Endodermal cell (in vitro differentiated cells): ENCODE measurements around the gene NFIC. TPM values are rescaled to one million over a fixed set of nuclear protein-coding genes. Genes with fewer than 3 reads are reported as not detected.
"Not testable (repeated sequence)": the region's sequence is repeated elsewhere in the genome, so short reads cannot be mapped to it uniquely, and the experiment has no call there.

Source experiments
- DNase-seq: peaks from one replicate; pipeline ENCODE4 v3.0.0-alpha.2; 2017
- H3K27ac ChIP-seq: 2 replicates; pipeline ENCODE4 v1.5.1; 2013; ENCODE audit warnings: mild to moderate bottlenecking, low read depth, low read length, moderate library complexity
- H3K27me3 ChIP-seq: 2 replicates; pipeline ENCODE4 v1.6.1; 2013; ENCODE audit warnings: mild to moderate bottlenecking, low read length, moderate library complexity; ENCODE audit not compliant: insufficient read depth, control insufficient read depth, poor library complexity, severe bottlenecking
- H3K36me3 ChIP-seq: 2 replicates; pipeline ENCODE4 v1.7.0; 2013; ENCODE audit warnings: mild to moderate bottlenecking, low read length, moderate library complexity; ENCODE audit not compliant: control insufficient read depth, insufficient read depth
- H3K4me1 ChIP-seq: one replicate; pipeline ENCODE4 v1.7.0; 2013; ENCODE audit warnings: low read length; ENCODE audit not compliant: control insufficient read depth, insufficient read depth
- H3K4me3 ChIP-seq: 2 replicates; pipeline ENCODE4 v1.5.1; 2013; ENCODE audit warnings: mild to moderate bottlenecking, low read length, moderate library complexity
- H3K9ac ChIP-seq: 2 replicates; pipeline ENCODE4 v1.6.1; 2013; ENCODE audit warnings: mild to moderate bottlenecking, low read length, moderate library complexity; ENCODE audit not compliant: poor library complexity, severe bottlenecking; ENCODE audit errors: extremely low read depth
- H3K9me3 ChIP-seq: 2 replicates; pipeline ENCODE4 v1.6.1; 2013; ENCODE audit warnings: mild to moderate bottlenecking, low read length, moderate library complexity; ENCODE audit not compliant: control insufficient read depth
- H3K27ac Mint-ChIP-seq: 2 replicates; pipeline ENCODE4 v1.8.0; 2020; ENCODE audit warnings: mixed read lengths
- H3K27me3 Mint-ChIP-seq: 2 replicates; pipeline ENCODE4 v1.8.0; 2021; ENCODE audit warnings: mild to moderate bottlenecking, mixed read lengths; ENCODE audit not compliant: insufficient read depth
- H3K36me3 Mint-ChIP-seq: 2 replicates; pipeline ENCODE4 v1.8.0; 2020; ENCODE audit warnings: low read depth, mixed read lengths
- H3K4me1 Mint-ChIP-seq: 2 replicates; pipeline ENCODE4 v1.8.0; 2020; ENCODE audit warnings: mixed read lengths
- H3K4me3 Mint-ChIP-seq: 2 replicates; pipeline ENCODE4 v1.8.0; 2020; ENCODE audit warnings: mild to moderate bottlenecking, moderate library complexity, mixed read lengths
- H3K9me3 Mint-ChIP-seq: 2 replicates; pipeline ENCODE4 v1.8.0; 2020; ENCODE audit warnings: mild to moderate bottlenecking, mixed read lengths
- WGBS, 2 experiments: methylation state at CpG; one replicate each; pipeline versions ENCODE4 v1.1.5 to v1.1.7; 2013; ENCODE audit warnings: missing lambda C conversion rate in 2 of 2, mixed read lengths in 1 of 2; ENCODE audit not compliant: insufficient coverage in 1 of 2, insufficient read length in 1 of 2; 5-methylcytosine and 5-hydroxymethylcytosine counted together
- total RNA-seq, 2 donors: library from RNA; stranded (reverse); fragmentation: NEBNext Ultra II Directional in 1 of 2; extraction: Animal tissue kit (Norgen Biotek cat#: 25700) in 1 of 2; gene quantifications; 2 replicates in 1 of 2; 3 replicates in 1 of 2; pipeline ENCODE4 v1.2.1, GENCODE V29; 2021
- TF ChIP-seq, protein P1 (sequence below): fragments of 200-600 bp; sonication (generic); conservative IDR thresholded peaks from 2 replicates; pipeline ENCODE4 v1.5.0; 2021; ENCODE audit warnings: antibody characterized with exemption, mild to moderate bottlenecking

Gene NFIC
- total RNA-seq, 2 donors from 2014 or later = 5.2 to 6.6 TPM

- Mint-ChIP-seq H3K27ac (peak within 1 kb of the TSS; percentile 99), H3K36me3 (peaks cover 12% of the 10 kb centered on the region), H3K4me1 (peaks cover 13% of the 10 kb centered on the region), H3K27me3 (no peaks in the 10 kb centered on the region), H3K9me3 (no peaks in the 10 kb centered on the region), H3K4me3 (peak within 1 kb of the TSS; percentile 88)
- DNase-seq = peak; percentile 100
- peak within 1 kb of the TSS; percentile 70 for H3K27ac ChIP-seq
- H3K4me3 ChIP-seq = peak within 1 kb of the TSS; percentile 84
- peak within 1 kb of the TSS; percentile 77 for H3K9ac ChIP-seq
- no peaks in the 10 kb centered on the region for H3K27me3 ChIP-seq
- 6 to 37% methylated on average over 25 to 79 of the region's 79 CpGs for WGBS, 2 experiments
- TF ChIP-seq, protein P1, sequence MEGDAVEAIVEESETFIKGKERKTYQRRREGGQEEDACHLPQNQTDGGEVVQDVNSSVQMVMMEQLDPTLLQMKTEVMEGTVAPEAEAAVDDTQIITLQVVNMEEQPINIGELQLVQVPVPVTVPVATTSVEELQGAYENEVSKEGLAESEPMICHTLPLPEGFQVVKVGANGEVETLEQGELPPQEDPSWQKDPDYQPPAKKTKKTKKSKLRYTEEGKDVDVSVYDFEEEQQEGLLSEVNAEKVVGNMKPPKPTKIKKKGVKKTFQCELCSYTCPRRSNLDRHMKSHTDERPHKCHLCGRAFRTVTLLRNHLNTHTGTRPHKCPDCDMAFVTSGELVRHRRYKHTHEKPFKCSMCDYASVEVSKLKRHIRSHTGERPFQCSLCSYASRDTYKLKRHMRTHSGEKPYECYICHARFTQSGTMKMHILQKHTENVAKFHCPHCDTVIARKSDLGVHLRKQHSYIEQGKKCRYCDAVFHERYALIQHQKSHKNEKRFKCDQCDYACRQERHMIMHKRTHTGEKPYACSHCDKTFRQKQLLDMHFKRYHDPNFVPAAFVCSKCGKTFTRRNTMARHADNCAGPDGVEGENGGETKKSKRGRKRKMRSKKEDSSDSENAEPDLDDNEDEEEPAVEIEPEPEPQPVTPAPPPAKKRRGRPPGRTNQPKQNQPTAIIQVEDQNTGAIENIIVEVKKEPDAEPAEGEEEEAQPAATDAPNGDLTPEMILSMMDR = no peak
- H3K4me1 ChIP-seq = no peaks in the 10 kb centered on the region
- peaks cover 22% of the 10 kb centered on the region for H3K36me3 ChIP-seq
- H3K9me3 ChIP-seq = no peaks in the 10 kb centered on the region
These were observed 139.4 kb downstream of the NFIC start, which contains the start of gene FZR1 for GRCh38 chr19:3505598-3506383. Gene FZR1, plus strand, starts transcription at chr19:3506311. Its CDS starts 16,679 bp downstream, at chr19:3522990.

DNA sequence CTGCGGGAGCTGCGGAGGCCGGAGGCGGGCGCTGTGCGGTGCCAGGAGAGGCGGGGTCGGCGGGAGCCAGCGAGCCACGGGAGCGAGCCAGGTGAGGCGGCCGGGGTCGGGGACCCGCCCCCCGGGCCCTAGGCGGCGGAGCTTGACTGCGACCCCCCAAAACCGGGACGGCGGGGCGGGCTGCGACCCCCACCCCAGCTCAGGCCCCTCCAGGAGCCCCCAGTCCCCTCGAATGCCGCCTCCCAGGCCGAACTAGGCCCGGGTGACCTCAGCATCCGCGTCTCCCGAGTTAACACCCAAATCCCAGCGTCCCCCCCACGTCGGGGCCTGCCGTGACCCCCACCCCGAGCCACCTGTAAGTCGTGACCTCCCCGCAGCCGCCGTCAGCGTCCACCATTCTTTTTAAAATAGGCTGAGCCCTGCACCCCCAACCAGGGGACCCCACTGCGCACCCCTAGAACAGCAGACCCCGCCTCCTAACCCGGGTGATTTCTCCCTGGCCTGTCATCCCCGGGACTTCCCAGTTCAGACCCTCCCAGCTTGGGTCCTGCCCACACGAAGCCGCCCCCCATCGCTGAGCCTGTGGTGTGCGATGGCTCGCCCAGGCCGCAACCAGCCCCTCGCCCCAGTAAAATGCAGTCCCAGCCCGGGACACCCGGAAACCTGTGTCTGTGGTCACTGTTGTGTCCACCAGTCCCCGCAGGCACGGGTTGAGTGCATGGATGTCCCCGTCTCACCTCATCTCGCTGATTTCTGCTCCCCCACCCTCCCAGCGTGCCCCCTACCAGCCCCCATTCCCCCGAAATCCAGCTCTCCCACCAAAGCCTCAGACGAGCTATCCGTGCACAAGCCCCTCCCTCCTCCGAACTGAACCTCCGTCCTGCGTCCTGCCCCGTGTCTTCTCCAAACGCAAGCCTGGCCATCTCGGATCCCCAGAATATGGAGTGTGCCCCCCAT lies 140.3 kb downstream of the NFIC start:
- TF ChIP-seq, protein P1 = no peak
- peak overlapping the region; percentile 84 for H3K4me3 ChIP-seq
- Mint-ChIP-seq H3K27ac (peak overlapping the region; percentile 88), H3K27me3 (no peaks in the 10 kb centered on the region), H3K36me3 (peaks cover 12% of the 10 kb centered on the region), H3K4me3 (peak overlapping the region; percentile 88), H3K4me1 (peaks cover 13% of the 10 kb centered on the region), H3K9me3 (no peaks in the 10 kb centered on the region)
- H3K4me1 ChIP-seq = no peaks in the 10 kb centered on the region
- H3K9ac ChIP-seq = peak overlapping the region; percentile 64
- peak overlapping the region; percentile 10 for H3K27ac ChIP-seq
- H3K9me3 ChIP-seq = no peaks in the 10 kb centered on the region
- peaks cover 23% of the 10 kb centered on the region for H3K36me3 ChIP-seq
- WGBS, 2 experiments = 0% methylated on average over 7 to 63 of the region's 69 CpGs
- H3K27me3 ChIP-seq = no peaks in the 10 kb centered on the region
- DNase-seq = peak; percentile 66

DNA sequence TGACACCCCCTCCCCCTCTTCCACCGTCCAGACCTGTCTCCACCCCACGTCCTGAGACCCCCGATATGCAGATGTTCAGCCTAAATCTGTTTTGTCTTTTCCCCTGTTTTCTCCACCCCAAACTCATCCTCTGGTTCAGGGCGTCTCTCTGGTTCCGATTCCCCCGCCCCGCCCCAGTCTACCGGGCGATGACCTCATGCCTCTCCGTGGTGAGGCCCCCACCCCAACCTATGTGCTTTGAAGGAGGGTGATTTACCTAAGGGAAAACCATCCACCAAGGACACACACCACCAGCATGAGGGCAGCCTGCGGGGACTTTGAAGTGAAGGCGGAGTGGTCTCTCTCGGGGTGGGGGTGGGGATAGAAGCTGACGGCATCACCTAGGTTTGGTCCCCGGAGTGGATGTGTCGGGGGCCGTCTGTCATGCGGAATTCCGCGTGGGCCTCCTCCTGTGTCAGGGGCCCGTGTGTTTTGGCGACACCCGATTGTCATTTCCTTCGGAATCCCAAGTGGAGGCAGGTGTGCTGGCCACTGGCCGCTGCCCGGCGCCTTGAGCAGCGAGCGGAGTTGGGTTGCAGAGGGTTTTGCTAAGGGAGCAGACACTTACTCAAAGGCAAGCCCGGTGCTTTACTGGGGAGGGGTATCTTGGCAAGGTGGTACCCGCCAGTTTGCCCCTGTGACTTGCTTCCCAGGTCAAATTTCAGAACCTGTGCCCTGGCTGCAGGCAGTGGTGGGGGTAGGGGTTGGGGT lies 141.2 kb downstream of the NFIC start:
- Mint-ChIP-seq H3K9me3 (no peaks in the 10 kb centered on the region), H3K27me3 (no peaks in the 10 kb centered on the region), H3K4me3 (peak overlapping the region; percentile 88), H3K36me3 (peaks cover 12% of the 10 kb centered on the region), H3K27ac (peak overlapping the region; percentile 88), H3K4me1 (peaks cover 13% of the 10 kb centered on the region)
- DNase-seq = peak; percentile 83
- Histone ChIP-seq H3K36me3 (peaks cover 23% of the 10 kb centered on the region), H3K4me1 (no peaks in the 10 kb centered on the region), H3K4me3 (peak overlapping the region; percentile 84), H3K27ac (no peak overlapping the region), H3K27me3 (no peaks in the 10 kb centered on the region), H3K9ac (peak overlapping the region; percentile 64), H3K9me3 (no peaks in the 10 kb centered on the region)
- WGBS, 2 experiments = 17 to 20% methylated on average over 8 to 31 of the region's 31 CpGs
- TF ChIP-seq, protein P1 = no peak

GRCh38 chr19:3508121-3508661 lies 141.8 kb downstream of the NFIC start:
- H3K36me3 ChIP-seq = peaks cover 23% of the 10 kb centered on the region
- H3K4me1 ChIP-seq, H3K27ac Mint-ChIP-seq, H3K27me3 Mint-ChIP-seq, H3K9ac ChIP-seq, H3K9me3 ChIP-seq, H3K27ac ChIP-seq, H3K27me3 ChIP-seq, DNase-seq, H3K9me3 Mint-ChIP-seq: not testable (repeated sequence)
- H3K36me3 Mint-ChIP-seq = peaks cover 12% of the 10 kb centered on the region
- peaks cover 13% of the 10 kb centered on the region for H3K4me1 Mint-ChIP-seq
- WGBS, 2 experiments = 90 to 93% methylated on average over 10 to 18 of the region's 18 CpGs
- H3K4me3 ChIP-seq = peak overlapping the region; percentile 84
- peak overlapping the region; percentile 88 for H3K4me3 Mint-ChIP-seq
